ENCODE data around the gene MKNK2. TPM values are rescaled to one million over a fixed set of nuclear protein-coding genes. Genes with fewer than 3 reads are reported as not detected.

The MKNK2 gene
- total RNA-seq, 2 donors from 2014 or later, result 99.6 to 126 TPM

DNA sequence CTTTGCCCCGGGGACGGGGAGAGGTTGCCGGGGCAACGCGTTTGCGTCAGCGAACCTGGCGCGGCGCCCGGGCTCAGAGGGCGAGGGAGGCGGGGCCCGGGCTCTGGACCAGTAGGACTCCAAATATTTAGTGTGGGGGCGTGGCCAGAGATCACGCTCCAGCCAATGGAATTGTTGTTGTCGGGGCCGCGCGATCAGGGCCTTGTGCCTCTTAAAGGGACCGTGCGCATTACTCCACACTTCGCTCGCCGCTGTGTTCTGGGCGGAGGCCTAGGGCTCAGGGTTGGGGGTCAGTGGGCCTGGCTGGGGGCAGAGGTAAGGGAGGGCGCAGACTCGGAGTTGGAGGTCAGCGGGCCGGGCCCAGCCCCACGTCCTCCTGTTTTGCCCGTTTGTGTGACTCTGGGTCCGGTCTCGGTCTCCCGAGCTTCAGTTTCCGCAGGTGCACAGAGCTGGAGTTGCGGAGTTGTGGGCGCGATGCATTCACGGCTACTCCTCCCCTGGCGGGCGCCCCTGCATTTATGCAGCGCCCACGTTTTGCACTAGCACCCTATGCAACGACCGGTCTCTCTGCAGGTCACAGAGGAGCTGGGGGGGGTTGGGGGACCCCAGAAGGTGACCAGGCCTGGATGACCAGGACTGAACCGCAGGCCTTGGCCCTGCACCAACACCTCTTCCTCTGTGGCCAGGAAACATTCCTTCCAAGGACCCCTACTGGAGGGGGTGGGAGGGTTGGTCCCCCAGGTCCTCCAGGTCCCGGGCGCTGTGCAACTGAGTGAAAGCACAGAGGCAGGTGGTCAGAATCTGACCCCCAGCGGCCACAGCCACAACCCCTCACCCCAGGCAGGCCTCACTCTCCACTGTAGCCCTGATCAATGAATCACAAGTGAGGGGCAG, 10.7 kb upstream of the MKNK2 start:
- intact Hi-C loops (cut with DNase I), result loop anchor here in 1 of 2 donors (5.0 kb wide), 1 partner anchor 39 kb away; no protein-coding TSS in a partner anchor
- peak; percentile 100 for DNase-seq (ENCODE audit: low spot score)

DNA sequence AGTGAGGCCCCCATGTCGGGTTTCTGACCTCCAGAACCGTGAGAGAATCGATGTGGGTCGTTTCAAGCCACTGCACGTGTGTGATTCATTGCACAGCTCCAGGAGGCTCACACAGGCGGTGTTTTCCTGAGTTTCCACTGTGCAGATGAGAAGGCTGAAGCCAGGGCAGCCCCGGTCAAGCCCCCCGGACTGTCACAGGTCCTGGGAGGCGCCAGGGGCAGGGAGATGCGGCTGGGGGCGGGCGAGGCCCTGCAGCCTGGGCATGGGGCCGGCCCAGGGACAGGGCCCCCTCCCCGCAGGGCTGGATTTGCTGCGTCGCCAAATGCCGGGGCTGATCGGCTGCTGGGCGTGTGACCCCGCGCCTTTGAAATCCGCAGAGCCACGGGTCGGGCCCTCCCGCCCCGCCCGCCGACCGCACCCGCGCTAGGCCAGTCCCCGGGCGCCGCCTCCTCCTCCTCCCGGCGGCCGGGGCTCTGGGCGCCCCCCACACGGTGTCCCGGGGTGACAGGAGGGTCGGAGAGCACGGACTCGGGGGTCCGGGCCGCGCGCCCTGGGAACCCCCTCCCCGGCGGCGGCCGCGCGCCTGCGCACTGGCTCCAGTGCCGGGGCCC, 9.9 kb upstream of the MKNK2 start:
- DNase-seq (ENCODE audit: low spot score), result peak; percentile 92
- intact Hi-C loops (cut with DNase I), result loop anchor here in 1 of 2 donors (5.0 kb wide), 1 partner anchor 39 kb away; no protein-coding TSS in a partner anchor

GRCh38 chr19:2059422-2060201, 8.6 kb upstream of the MKNK2 start:
- peak; percentile 93 for DNase-seq (ENCODE audit: low spot score)
- intact Hi-C loops (cut with DNase I), result loop anchor here in 1 of 2 donors (5.0 kb wide), 1 partner anchor 37 kb away; no protein-coding TSS in a partner anchor

DNA sequence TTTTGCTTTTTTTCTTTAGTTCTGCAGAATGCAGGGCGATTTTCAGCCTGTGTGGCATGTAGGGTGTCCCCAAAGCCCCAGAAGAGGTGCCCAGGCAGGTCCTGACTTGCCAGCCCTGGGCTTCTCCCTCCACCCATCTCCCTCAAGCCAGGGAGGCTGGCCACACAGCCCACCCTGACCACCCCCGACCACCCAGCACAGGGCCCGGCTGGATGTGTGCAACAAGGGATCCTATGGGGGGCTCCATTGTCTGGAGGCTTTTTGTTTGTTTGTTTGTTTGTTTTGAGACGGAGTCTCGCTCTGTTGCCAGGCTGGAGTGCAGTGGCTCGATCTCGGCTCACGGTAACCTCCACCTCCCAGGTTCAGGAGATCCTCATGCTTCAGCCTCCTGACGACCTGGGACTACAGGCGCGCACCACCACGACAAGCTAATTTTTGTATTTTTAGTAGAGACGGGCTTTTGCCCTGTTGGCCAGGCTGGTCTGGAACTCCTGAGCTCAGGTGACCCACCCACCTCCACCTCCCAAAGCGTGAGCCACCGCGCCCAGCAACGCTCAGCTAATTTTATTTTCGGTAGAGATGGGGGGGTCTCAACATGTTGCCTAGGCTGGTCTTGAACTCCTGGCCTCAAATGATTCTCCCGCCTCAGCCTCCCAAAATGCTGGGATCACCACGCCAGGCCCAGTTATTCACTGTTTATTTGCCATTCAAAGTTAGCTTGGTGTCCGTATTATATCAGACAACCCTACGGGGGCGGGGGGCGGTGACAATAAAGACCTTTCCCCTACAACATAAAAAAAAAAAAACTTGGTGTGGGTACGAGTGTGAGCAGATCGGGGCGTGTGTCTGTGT, 7.8 kb upstream of the MKNK2 start:
- DNase-seq (ENCODE audit: low spot score), result no peak
- intact Hi-C loops (cut with DNase I), result no loop called here

GRCh38 chr19:2057484-2058469, 6.7 kb upstream of the MKNK2 start:
- intact Hi-C loops (cut with DNase I), result no loop called here
- no peak for DNase-seq (ENCODE audit: low spot score)

- intact Hi-C loops (cut with DNase I), result no loop called here
- no peak for DNase-seq (ENCODE audit: low spot score)
Measured at GRCh38 chr19:2056837-2057192, 5.8 kb upstream of the MKNK2 start.

- intact Hi-C loops (cut with DNase I), result no loop called here
- no peak for DNase-seq (ENCODE audit: low spot score)
Measured at GRCh38 chr19:2055931-2056836, 5.1 kb upstream of the MKNK2 start.

DNA sequence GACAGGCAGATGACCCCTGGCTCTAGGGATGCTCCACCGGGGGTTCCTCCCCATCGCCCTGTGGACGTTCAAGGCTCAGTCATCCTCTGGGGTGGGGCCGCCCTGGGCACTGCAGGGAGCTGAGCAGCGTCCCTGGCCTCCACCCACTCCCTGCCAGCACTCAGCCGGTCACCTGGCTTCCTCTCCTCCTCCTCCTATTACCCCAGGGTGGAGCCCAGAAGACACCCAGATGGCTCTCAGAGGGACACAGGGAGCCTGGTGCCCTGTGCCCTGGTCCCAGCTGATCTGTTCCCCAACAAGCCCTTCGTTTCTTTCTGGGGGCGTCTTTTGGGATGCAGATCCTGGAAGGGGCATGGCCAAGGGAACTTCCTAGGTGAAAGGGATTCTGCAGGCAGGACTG, 3.7 kb upstream of the MKNK2 start:
- no peak for DNase-seq (ENCODE audit: low spot score)
- intact Hi-C loops (cut with DNase I), result no loop called here

DNA sequence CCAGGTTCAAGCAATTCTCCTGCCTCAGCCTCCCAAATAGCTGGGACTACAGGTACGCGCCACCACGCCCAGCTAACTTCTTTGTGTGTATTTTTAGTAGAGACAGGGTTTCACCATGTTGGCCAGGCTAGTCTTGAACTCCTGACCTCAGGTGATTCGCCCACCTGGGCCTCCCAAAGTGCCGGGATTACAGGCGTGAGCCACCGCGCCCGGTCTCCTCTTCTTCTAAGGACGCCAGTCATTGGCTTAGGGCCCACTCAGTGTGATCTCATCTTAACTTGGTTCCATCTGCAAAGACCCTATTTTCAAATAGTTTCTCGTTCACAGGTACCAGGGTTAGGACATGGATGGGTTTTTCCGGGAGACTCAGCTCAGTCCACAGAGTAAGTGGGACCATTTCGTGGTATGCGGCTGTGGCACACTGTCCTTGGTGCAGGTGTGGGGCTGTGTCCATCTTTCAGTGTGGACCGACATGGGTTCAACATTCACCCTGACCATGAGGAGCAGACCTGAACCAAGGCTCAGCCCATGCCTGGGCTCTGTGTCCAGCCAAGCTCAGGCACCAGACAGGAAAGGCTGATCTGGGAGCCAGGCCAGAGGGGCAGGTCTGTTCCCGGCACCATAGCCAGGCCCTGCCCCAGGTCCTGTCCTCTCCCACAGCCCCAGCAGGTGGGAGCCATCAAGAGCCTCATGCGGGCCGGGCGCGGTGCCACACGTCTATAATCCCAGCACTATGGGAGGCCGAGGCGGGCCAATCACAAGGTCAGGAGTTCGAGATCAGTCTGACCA, 2.8 kb upstream of the MKNK2 start:
- no peak for DNase-seq (ENCODE audit: low spot score)
- intact Hi-C loops (cut with DNase I), result no loop called here

GRCh38 chr19:2051773-2052704, 995 bp upstream of the MKNK2 start:
- no peak for DNase-seq (ENCODE audit: low spot score)
- intact Hi-C loops (cut with DNase I), result no loop called here

DNA sequence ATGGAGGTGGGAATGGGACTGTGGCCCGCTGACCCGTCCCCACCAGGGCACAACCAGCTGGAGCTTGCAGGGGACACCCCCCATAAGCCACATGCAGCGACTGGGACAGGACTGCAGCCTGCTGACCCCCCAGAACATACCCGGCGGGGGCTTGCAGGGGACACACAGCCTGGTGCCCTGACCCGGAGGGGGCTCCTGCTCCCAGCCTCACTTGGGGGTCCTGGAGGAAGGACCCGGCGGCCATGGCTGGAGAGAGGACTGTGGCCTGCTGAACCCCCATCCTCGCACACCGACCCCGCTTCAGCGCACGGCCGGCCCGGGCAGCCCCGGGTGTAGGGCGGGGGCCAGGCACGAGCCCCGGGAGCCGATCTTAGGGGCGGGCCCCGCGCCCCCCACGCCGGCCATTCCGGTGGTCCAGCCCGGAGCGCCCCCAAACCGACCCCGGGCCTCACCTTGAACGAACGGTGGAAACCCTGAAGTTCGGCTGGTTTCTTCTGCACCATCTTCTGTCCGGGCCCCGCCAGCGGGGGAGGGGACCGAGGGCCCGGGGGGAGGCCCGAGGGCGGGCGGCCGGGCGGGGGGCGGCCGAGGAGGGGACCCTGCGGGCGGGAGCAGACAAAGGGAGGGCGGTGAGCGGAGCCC, 574 bp downstream of the MKNK2 start:
- DNase-seq (ENCODE audit: low spot score), result no peak
- intact Hi-C loops (cut with DNase I), result no loop called here

GRCh38 chr19:2049741-2050348, 1.2 kb downstream of the MKNK2 start:
- intact Hi-C loops (cut with DNase I), result loop anchor here in 1 of 2 donors (2.0 kb wide), 1 partner anchor 27 kb away; no protein-coding TSS in a partner anchor
- DNase-seq (ENCODE audit: low spot score), result peak; percentile 92

DNA sequence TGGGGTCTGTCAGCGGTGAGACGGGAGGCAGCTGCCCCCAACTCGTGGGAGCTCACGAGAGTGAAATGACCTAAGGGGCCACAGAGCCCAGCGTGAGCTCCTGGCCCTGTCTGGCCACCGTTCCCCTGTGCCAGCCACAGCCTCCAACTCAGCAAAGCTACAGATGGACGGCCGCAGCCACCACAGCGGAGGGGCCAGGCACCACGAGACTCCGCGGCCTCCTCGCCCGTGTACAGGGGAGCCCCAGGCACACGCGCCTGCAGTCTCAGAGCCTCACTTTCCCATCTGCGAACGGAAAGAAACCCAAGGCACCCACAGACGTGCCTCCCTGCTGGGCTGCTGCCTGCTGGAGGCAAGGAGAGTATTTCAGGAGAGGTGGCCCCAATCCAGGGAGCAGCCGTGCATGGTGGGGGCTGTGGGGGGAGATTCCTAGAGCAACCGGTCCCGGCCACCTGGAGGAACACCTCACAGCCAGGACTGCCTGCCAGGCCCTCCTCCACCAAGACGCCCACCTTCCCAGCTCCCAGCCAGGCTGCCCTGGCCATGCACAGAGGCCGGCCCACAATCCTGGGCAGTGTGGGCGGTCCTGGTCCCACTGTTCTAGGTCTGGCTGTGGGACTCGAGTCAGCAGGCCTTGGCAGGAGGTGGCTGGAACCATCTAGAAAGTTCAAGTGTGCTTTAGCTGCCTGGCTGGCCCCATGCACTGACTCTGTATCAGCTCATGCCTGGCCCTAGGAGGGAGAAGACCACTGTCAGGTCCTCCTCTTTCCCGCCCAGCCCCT, 1.9 kb downstream of the MKNK2 start:
- DNase-seq (ENCODE audit: low spot score), result no peak
- intact Hi-C loops (cut with DNase I), result loop anchor here in 1 of 2 donors (2.0 kb wide), 1 partner anchor 26 kb away; no protein-coding TSS in a partner anchor
